ENCODE data around the gene MAPK7. TPM values are rescaled to one million over a fixed set of nuclear protein-coding genes. Genes with fewer than 3 reads are reported as not detected.

Gene MAPK7
- total RNA-seq, 1 donor from 2014 or later, result 22.6 TPM

GRCh38 chr17:19384723-19385391, 6.6 kb downstream of the MAPK7 start:
- no peaks in the 10 kb centered on the region for H3K9me3 Mint-ChIP-seq
- H3K27me3 Mint-ChIP-seq, result peaks cover 8% of the 10 kb centered on the region
- peaks cover 26% of the 10 kb centered on the region for H3K36me3 Mint-ChIP-seq (ENCODE audit: low read depth)
- H3K27ac Mint-ChIP-seq, result no peak overlapping the region
- peaks cover 2% of the 10 kb centered on the region for H3K4me1 Mint-ChIP-seq
- DNase-seq, result no peak
- no peak overlapping the region for H3K4me3 Mint-ChIP-seq
- intact Hi-C loops (cut with micrococcal nuclease), result no loop called here

GRCh38 chr17:19385521-19385983, 7.3 kb downstream of the MAPK7 start:
- Mint-ChIP-seq H3K4me1 (peaks cover 2% of the 10 kb centered on the region), H3K9me3 (no peaks in the 10 kb centered on the region)
- intact Hi-C loops (cut with micrococcal nuclease), result no loop called here

GRCh38 chr17:19386051-19386929, 8.0 kb downstream of the MAPK7 start:
- DNase-seq, result no peak
- peaks cover 8% of the 10 kb centered on the region for H3K27me3 Mint-ChIP-seq

More at GRCh38 chr17:19385521-19385983, 7.3 kb downstream of the MAPK7 start:
- DNase-seq, result no peak
- H3K36me3 Mint-ChIP-seq (ENCODE audit: low read depth), result peaks cover 26% of the 10 kb centered on the region
- H3K27me3 Mint-ChIP-seq, result peaks cover 8% of the 10 kb centered on the region
- H3K27ac Mint-ChIP-seq, result no peak overlapping the region
- no peak overlapping the region for H3K4me3 Mint-ChIP-seq

GRCh38 chr17:19386974-19387920, 8.9 kb downstream of the MAPK7 start, which contains the start of gene MFAP4:
Gene MFAP4 (minus strand): TSS chr17:19387190. CDS start chr17:19387155, 35 bp downstream.
- DNase-seq, result no peak
- intact Hi-C loops (cut with micrococcal nuclease), result no loop called here
- H3K36me3 Mint-ChIP-seq (ENCODE audit: low read depth), result peaks cover 16% of the 10 kb centered on the region
- H3K4me3 Mint-ChIP-seq, result no peak within 1 kb of the TSS
- H3K4me1 Mint-ChIP-seq, result peaks cover 2% of the 10 kb centered on the region
- no peak within 1 kb of the TSS for H3K27ac Mint-ChIP-seq
- no peaks in the 10 kb centered on the region for H3K9me3 Mint-ChIP-seq
- peaks cover 8% of the 10 kb centered on the region for H3K27me3 Mint-ChIP-seq

More at GRCh38 chr17:19386051-19386929, 8.0 kb downstream of the MAPK7 start:
- Mint-ChIP-seq H3K9me3 (no peaks in the 10 kb centered on the region), H3K4me3 (no peak overlapping the region), H3K36me3 (ENCODE audit: low read depth) (peaks cover 19% of the 10 kb centered on the region), H3K27ac (no peak overlapping the region), H3K4me1 (peaks cover 2% of the 10 kb centered on the region)
- intact Hi-C loops (cut with micrococcal nuclease), result no loop called here

- Mint-ChIP-seq H3K4me3 (no peak overlapping the region), H3K36me3 (ENCODE audit: low read depth) (peaks cover 14% of the 10 kb centered on the region), H3K4me1 (peaks cover 2% of the 10 kb centered on the region), H3K27ac (no peak overlapping the region), H3K9me3 (no peaks in the 10 kb centered on the region), H3K27me3 (peaks cover 12% of the 10 kb centered on the region)
- intact Hi-C loops (cut with micrococcal nuclease), result no loop called here
- no peak for DNase-seq
These were observed 9.7 kb downstream of the MAPK7 start for GRCh38 chr17:19387921-19388521.

- Mint-ChIP-seq H3K4me3 (no peak overlapping the region), H3K36me3 (ENCODE audit: low read depth) (peaks cover 8% of the 10 kb centered on the region), H3K27ac (no peak overlapping the region), H3K4me1 (peaks cover 2% of the 10 kb centered on the region), H3K9me3 (no peaks in the 10 kb centered on the region), H3K27me3 (peaks cover 18% of the 10 kb centered on the region)
- no peak for DNase-seq
- intact Hi-C loops (cut with micrococcal nuclease), result no loop called here
These were observed 10.8 kb downstream of the MAPK7 start for GRCh38 chr17:19388791-19389785.

- no peaks in the 10 kb centered on the region for H3K9me3 Mint-ChIP-seq
- peaks cover 28% of the 10 kb centered on the region for H3K27me3 Mint-ChIP-seq
- no peaks in the 10 kb centered on the region for H3K36me3 Mint-ChIP-seq (ENCODE audit: low read depth)
- DNase-seq, result no peak
- H3K4me1 Mint-ChIP-seq, result peaks cover 2% of the 10 kb centered on the region
- intact Hi-C loops (cut with micrococcal nuclease), result no loop called here
- no peak overlapping the region for H3K27ac Mint-ChIP-seq
- H3K4me3 Mint-ChIP-seq, result no peak overlapping the region
These were observed 12.7 kb downstream of the MAPK7 start for GRCh38 chr17:19390951-19391350.

- Mint-ChIP-seq H3K36me3 (ENCODE audit: low read depth) (no peaks in the 10 kb centered on the region), H3K4me3 (no peak overlapping the region), H3K27me3 (peaks cover 29% of the 10 kb centered on the region), H3K4me1 (peaks cover 2% of the 10 kb centered on the region), H3K27ac (no peak overlapping the region), H3K9me3 (no peaks in the 10 kb centered on the region)
- no peak for DNase-seq
- intact Hi-C loops (cut with micrococcal nuclease), result no loop called here
These were observed 13.1 kb downstream of the MAPK7 start for GRCh38 chr17:19391432-19391831.

GRCh38 chr17:19392303-19392702, 14.0 kb downstream of the MAPK7 start:
- H3K27ac Mint-ChIP-seq, result no peak overlapping the region
- H3K4me3 Mint-ChIP-seq, result no peak overlapping the region
- H3K4me1 Mint-ChIP-seq, result peaks cover 2% of the 10 kb centered on the region
- H3K9me3 Mint-ChIP-seq, result no peaks in the 10 kb centered on the region
- no peak for DNase-seq
- intact Hi-C loops (cut with micrococcal nuclease), result no loop called here
- H3K27me3 Mint-ChIP-seq, result peaks cover 34% of the 10 kb centered on the region
- no peaks in the 10 kb centered on the region for H3K36me3 Mint-ChIP-seq (ENCODE audit: low read depth)

GRCh38 chr17:19397556-19398041, 19.3 kb downstream of the MAPK7 start:
- DNase-seq, result no peak
- intact Hi-C loops (cut with micrococcal nuclease), result no loop called here
- peaks cover 3% of the 10 kb centered on the region for H3K4me1 Mint-ChIP-seq
- no peaks in the 10 kb centered on the region for H3K9me3 Mint-ChIP-seq
- H3K27ac Mint-ChIP-seq, result no peak overlapping the region
- no peak overlapping the region for H3K4me3 Mint-ChIP-seq
- no peaks in the 10 kb centered on the region for H3K36me3 Mint-ChIP-seq (ENCODE audit: low read depth)
- peaks cover 25% of the 10 kb centered on the region for H3K27me3 Mint-ChIP-seq

- Mint-ChIP-seq H3K36me3 (ENCODE audit: low read depth) (no peaks in the 10 kb centered on the region), H3K4me3 (no peak overlapping the region), H3K27me3 (peaks cover 16% of the 10 kb centered on the region), H3K27ac (no peak overlapping the region), H3K4me1 (peaks cover 3% of the 10 kb centered on the region), H3K9me3 (no peaks in the 10 kb centered on the region)
- no peak for DNase-seq
- intact Hi-C loops (cut with micrococcal nuclease), result no loop called here
These were observed 20.2 kb downstream of the MAPK7 start for GRCh38 chr17:19398301-19399181.
